CD4-positive, alpha-beta T cell (primary cell): ENCODE results near the gene DPM2. TPM values are rescaled to one million over a fixed set of nuclear protein-coding genes. Genes with fewer than 3 reads are reported as not detected.

Experiments used
- ATAC-seq: fragments of 200-7000 bp; cut with Tn5 transposase; one replicate; pipeline ENCODE4 v1.10.0; 2022; ENCODE audit warnings: mild to moderate bottlenecking; ENCODE audit not compliant: poor library complexity
- CTCF ChIA-PET: fragments of 350-600 bp; sonication (Branson Sonifier 250); formaldehyde crosslinking; loops from one replicate; lab custom pipeline; 2021; ENCODE audit warnings: antibody characterized with exemption, inconsistent platforms; lab: Charles Lee
- POLR2A ChIA-PET: fragments of 350-600 bp; sonication (Branson Sonifier 250); formaldehyde crosslinking; loops from one replicate; lab custom pipeline; 2021; ENCODE audit warnings: antibody characterized with exemption, inconsistent platforms; lab: Charles Lee
- DNase-seq, 14 experiments: peaks; one replicate each; pipeline ENCODE4 v3.0.0-alpha.2; 2013 to 2020; ENCODE audit warnings: mixed read lengths in 2 of 14
- H3K27ac ChIP-seq, 2 donors: one replicate each; pipeline versions ENCODE4 v1.5.1 to v1.7.0; 2013; ENCODE audit warnings: low read length in 2 of 2, low read depth in 1 of 2, mild to moderate bottlenecking in 1 of 2
- H3K27me3 ChIP-seq, 2 experiments: 1 replicate in 1 of 2; 2 replicates in 1 of 2; pipeline versions ENCODE4 v1.6.1 to v1.7.0; 2013; ENCODE audit warnings: low read length in 2 of 2, control low read depth in 1 of 2, mild to moderate bottlenecking in 1 of 2, moderate library complexity in 1 of 2; ENCODE audit not compliant: insufficient read depth in 2 of 2, control insufficient read depth in 1 of 2
- H3K36me3 ChIP-seq: one replicate; pipeline ENCODE4 v1.6.1; 2013; ENCODE audit warnings: low read length, control low read depth; ENCODE audit not compliant: insufficient read depth
- H3K4me1 ChIP-seq: one replicate; pipeline ENCODE4 v1.6.1; 2013; ENCODE audit warnings: low read length, control low read depth; ENCODE audit not compliant: insufficient read depth
- H3K4me3 ChIP-seq: one replicate; pipeline ENCODE4 v1.5.1; 2013; ENCODE audit warnings: mild to moderate bottlenecking, low read length, moderate library complexity
- H3K9me3 ChIP-seq, 2 experiments: 1 replicate in 1 of 2; 2 replicates in 1 of 2; pipeline versions ENCODE4 v1.6.1 to v1.7.0; 2013; ENCODE audit warnings: low read length in 2 of 2, mild to moderate bottlenecking in 2 of 2, control low read depth in 1 of 2, moderate library complexity in 1 of 2; ENCODE audit not compliant: control insufficient read depth in 1 of 2, insufficient read depth in 1 of 2
- H3K27ac Mint-ChIP-seq: one replicate; pipeline ENCODE4 v1.8.0; 2020; ENCODE audit warnings: mixed read lengths
- H3K27me3 Mint-ChIP-seq: one replicate; pipeline ENCODE4 v1.8.0; 2021; ENCODE audit warnings: mixed read lengths
- H3K36me3 Mint-ChIP-seq: one replicate; pipeline ENCODE4 v1.8.0; 2021; ENCODE audit warnings: low read depth, mixed read lengths
- H3K4me1 Mint-ChIP-seq: one replicate; pipeline ENCODE4 v1.8.0; 2021; ENCODE audit warnings: low read depth, mixed read lengths
- H3K4me3 Mint-ChIP-seq: one replicate; pipeline ENCODE4 v1.8.0; 2020; ENCODE audit warnings: mild to moderate bottlenecking, mixed read lengths
- H3K9me3 Mint-ChIP-seq: one replicate; pipeline ENCODE4 v1.8.0; 2020; ENCODE audit warnings: mixed read lengths
- intact Hi-C, 2 experiments: fragments of 100-400 bp; cut with DNase I in 1 of 2; cut with micrococcal nuclease in 1 of 2; formaldehyde crosslinking; loops; one replicate each; pipeline versions ENCODE4 v1.15.1 to v1.9.0; 2023 to 2025; cut with DNase I, micrococcal nuclease
- total RNA-seq, 174 experiments: library from RNA in 2 of 174; stranded (reverse) in 2 of 174; gene quantifications; one replicate each; pipeline ENCODE4 v1.2.3 and lab custom pipeline; 2021 to 2026
- TF ChIP-seq, protein P1 (sequence below): fragments of 200-600 bp; IDR thresholded peaks from one replicate; pipeline ENCODE4 v1.8.0; 2022; ENCODE audit warnings: antibody characterized with exemption, mild to moderate bottlenecking

The DPM2 gene
- total RNA-seq, 2 experiments from 2014 or later = 41.7 to 47.6 TPM

DNA sequence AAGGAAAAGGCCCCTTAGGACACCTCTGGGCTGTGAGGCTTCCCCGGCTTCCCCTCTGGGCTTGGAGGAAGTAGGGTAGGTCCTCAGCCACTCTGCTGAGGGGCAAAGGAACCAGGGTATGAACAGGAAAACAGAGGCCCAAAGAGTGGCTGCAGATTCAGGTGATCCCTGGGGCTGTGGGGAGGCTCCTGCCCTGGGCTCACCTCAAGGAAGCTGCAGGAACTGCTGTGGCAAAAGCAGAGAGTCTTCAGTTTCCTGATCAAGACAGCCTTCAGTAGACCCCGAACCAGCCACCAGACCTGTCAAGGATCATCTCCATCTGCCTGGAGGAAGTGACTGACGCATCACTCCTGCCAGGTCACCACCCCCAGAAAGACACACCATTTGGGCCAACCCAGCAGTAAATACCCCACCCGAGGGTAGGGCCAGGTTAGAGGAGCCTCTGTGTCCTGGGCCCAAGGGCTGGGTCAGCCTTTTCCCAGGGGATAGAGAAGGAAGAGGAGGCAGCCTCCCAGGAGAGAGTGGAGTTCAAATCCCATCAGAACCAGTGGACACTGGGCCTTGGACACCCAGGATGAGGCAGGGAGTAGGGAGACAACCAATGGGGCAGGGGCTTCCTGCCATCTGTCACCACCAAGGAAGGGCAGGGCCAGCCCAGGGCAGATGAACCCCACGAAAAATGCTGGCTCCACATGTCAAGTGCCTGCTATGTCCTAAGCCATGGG is 32.5 kb downstream of the DPM2 start:
- intact Hi-C loops = loop anchor here in 1 of 2 experiments (1.0 to 5.0 kb wide), 3 partner anchors 12 to 168 kb away; partner anchors contain the start of genes CDK9, ST6GALNAC4 and TOR2A
- H3K9me3 Mint-ChIP-seq = no peaks in the 10 kb centered on the region

DNA sequence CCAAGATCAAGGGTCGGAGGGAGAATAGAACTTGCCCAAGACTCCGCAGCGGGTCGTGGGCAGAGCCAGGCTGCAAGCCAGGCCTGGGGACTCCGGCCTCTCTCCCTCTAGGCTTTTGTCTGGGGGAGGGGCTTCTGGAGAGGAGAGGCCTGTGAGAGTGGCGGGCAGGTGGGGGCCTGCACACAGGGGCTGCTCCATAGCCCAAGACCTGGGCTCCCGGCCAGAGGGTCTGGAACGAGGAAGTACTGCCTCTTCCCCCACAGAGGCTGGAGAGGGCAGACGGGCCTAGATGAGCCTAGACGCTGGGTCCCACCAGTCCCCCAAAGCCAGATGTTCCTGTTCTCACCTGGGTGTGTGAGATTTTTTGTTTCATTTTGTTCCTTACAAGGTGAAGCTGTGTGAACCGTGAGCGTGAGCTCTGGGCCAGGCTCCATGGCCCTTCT is 33.1 kb downstream of the DPM2 start:
- ChIA-PET POLR2A (interaction anchor here (0.6 to 5.0 kb wide), 8 partner anchors 12 to 133 kb away, joined by 3 to 77 read pairs (median 3); partner anchors contain the start of gene ST6GALNAC4), CTCF (interaction anchor here (1.0 kb wide), 1 partner anchor 35 kb away, joined by 5 read pairs; no protein-coding TSS in a partner anchor)
- Histone ChIP-seq H3K4me3 (peak overlapping the region; percentile 63), H3K9me3 (no peaks in the 10 kb centered on the region), H3K27me3 (no peaks in the 10 kb centered on the region), H3K36me3 (peaks cover 14% of the 10 kb centered on the region), H3K27ac (peak overlapping the region; percentile 95 to 98), H3K4me1 (peaks cover 66% of the 10 kb centered on the region)
- Mint-ChIP-seq H3K36me3 (peaks cover 26% of the 10 kb centered on the region), H3K4me3 (peak overlapping the region; percentile 89), H3K27ac (peak overlapping the region; percentile 98), H3K27me3 (no peaks in the 10 kb centered on the region), H3K9me3 (no peaks in the 10 kb centered on the region), H3K4me1 (peaks cover 61% of the 10 kb centered on the region)
- TF ChIP-seq, protein P1, sequence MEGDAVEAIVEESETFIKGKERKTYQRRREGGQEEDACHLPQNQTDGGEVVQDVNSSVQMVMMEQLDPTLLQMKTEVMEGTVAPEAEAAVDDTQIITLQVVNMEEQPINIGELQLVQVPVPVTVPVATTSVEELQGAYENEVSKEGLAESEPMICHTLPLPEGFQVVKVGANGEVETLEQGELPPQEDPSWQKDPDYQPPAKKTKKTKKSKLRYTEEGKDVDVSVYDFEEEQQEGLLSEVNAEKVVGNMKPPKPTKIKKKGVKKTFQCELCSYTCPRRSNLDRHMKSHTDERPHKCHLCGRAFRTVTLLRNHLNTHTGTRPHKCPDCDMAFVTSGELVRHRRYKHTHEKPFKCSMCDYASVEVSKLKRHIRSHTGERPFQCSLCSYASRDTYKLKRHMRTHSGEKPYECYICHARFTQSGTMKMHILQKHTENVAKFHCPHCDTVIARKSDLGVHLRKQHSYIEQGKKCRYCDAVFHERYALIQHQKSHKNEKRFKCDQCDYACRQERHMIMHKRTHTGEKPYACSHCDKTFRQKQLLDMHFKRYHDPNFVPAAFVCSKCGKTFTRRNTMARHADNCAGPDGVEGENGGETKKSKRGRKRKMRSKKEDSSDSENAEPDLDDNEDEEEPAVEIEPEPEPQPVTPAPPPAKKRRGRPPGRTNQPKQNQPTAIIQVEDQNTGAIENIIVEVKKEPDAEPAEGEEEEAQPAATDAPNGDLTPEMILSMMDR = no peak
- ATAC-seq = no peak
- DNase-seq = peak in 3 of 14 experiments; percentile 37 to 51 (median 40)
- intact Hi-C loops = loop anchor here in 1 of 2 experiments (1.0 to 5.0 kb wide), 3 partner anchors 13 to 167 kb away; partner anchors contain the start of genes CDK9, ST6GALNAC4 and TOR2A

More for the DNA sequence above, 32.5 kb downstream of the DPM2 start:
- no peaks in the 10 kb centered on the region for H3K27me3 ChIP-seq
- POLR2A ChIA-PET = interaction anchor here (0.6 to 5.0 kb wide), 17 partner anchors 8 to 170 kb away, joined by 3 to 77 read pairs (median 6); partner anchors contain the start of genes CDK9, FPGS, PIP5KL1 and ST6GALNAC4
- H3K4me3 ChIP-seq = peak overlapping the region; percentile 63
- peak in 13 of 14 experiments; percentile 50 to 84 (median 68) for DNase-seq
- Mint-ChIP-seq H3K27ac (peak overlapping the region; percentile 98), H3K36me3 (peaks cover 21% of the 10 kb centered on the region), H3K4me1 (peaks cover 56% of the 10 kb centered on the region), H3K4me3 (peak overlapping the region; percentile 89), H3K27me3 (no peaks in the 10 kb centered on the region)
- TF ChIP-seq, protein P1 = no peak
- H3K27ac ChIP-seq = peak overlapping the region; percentile 95 to 98
- H3K4me1 ChIP-seq = peaks cover 60% of the 10 kb centered on the region
- ATAC-seq = peak; percentile 57
- CTCF ChIA-PET = interaction anchor here (1.0 to 2.0 kb wide), 3 partner anchors 17 to 170 kb away, joined by 4 to 6 read pairs (median 5); partner anchors contain the start of gene TOR2A
- no peaks in the 10 kb centered on the region for H3K9me3 ChIP-seq
- H3K36me3 ChIP-seq = peaks cover 19% of the 10 kb centered on the region
